Heart left ventricle (tissue), 16 donors: ENCODE measurements around the gene USP6NL. TPM values are rescaled to one million over a fixed set of nuclear protein-coding genes. Genes with fewer than 3 reads are reported as not detected.

Experiments
- ATAC-seq, 4 donors: fragments of 200-7000 bp; cut with Tn5 transposase; one replicate each; pipeline ENCODE4 v1.9.1; 2020 to 2022; ENCODE audit warnings: moderate library complexity in 4 of 4, mild to moderate bottlenecking in 3 of 4, moderate number of reproducible peaks in 1 of 4
- DNase-seq, 5 donors: peaks; one replicate each; pipeline ENCODE4 v3.0.0-alpha.2; 2020
- H3K27ac ChIP-seq, 12 donors: fragments of 200-600 bp; sonication (generic) in 4 of 12; one replicate each; pipeline versions ENCODE4 v1.5.0 to v1.8.0; 2016 to 2022; ENCODE audit warnings: mild to moderate bottlenecking in 2 of 12
- H3K27me3 ChIP-seq, 9 donors: fragments of 200-600 bp; sonication (generic) in 2 of 9; one replicate each; pipeline versions ENCODE4 v1.5.1 to v1.8.0; 2016 to 2022; ENCODE audit warnings: mild to moderate bottlenecking in 3 of 9
- H3K36me3 ChIP-seq, 9 donors: fragments of 200-600 bp; sonication (generic) in 2 of 9; one replicate each; pipeline versions ENCODE4 v1.5.0 to v1.8.0; 2018 to 2022; ENCODE audit warnings: mild to moderate bottlenecking in 2 of 9
- H3K4me1 ChIP-seq, 12 donors: fragments of 200-600 bp; sonication (generic) in 4 of 12; one replicate each; pipeline versions ENCODE4 v1.5.0 to v1.8.0; 2016 to 2022; ENCODE audit warnings: mild to moderate bottlenecking in 3 of 12
- H3K4me3 ChIP-seq, 12 donors: fragments of 200-600 bp; sonication (generic) in 4 of 12; one replicate each; pipeline versions ENCODE4 v1.5.0 to v1.8.0; 2017 to 2022; ENCODE audit warnings: mild to moderate bottlenecking in 9 of 12, moderate library complexity in 4 of 12
- H3K9me3 ChIP-seq, 12 donors: fragments of 200-600 bp; sonication (generic) in 4 of 12; one replicate each; pipeline versions ENCODE4 v1.5.0 to v1.8.0; 2016 to 2022; ENCODE audit warnings: mild to moderate bottlenecking in 1 of 12
- POLR2A ChIP-seq, 2 donors: fragments of 450-650 bp; IDR thresholded peaks; one replicate each; pipeline ENCODE4 v1.6.1; 2017; ENCODE audit warnings: antibody characterized with exemption in 2 of 2, mild to moderate bottlenecking in 2 of 2, moderate library complexity in 2 of 2
- WGBS, 4 donors: extraction: QIAGEN DNeasy Blood & Tissue Kit in 2 of 4; methylation state at CpG; one replicate each; pipeline versions ENCODE4 v1.1.5 to v1.1.7; 2013 to 2018; 5-methylcytosine and 5-hydroxymethylcytosine counted together
- intact Hi-C, 10 donors: fragments of 100-400 bp; cut with DNase I; formaldehyde crosslinking; loops; one replicate each; pipeline versions ENCODE4 v1.11.1 to v1.14.2; 2022
- polyA plus RNA-seq, 2 donors: library from polyadenylated mRNA; stranded (reverse); fragments of 200-250 nt; gene quantifications; one replicate each; pipeline ENCODE4 v1.2.3, GENCODE V29; 2013
- total RNA-seq, 9 donors: library from RNA; depleted of rRNA in 2 of 9; stranded (reverse); fragments of >200 nt in 2 of 9; fragmentation: NEBNext Ultra II Directional in 3 of 9; extraction: Animal tissue kit (Norgen Biotek cat#: 25700) in 3 of 9; gene quantifications; one replicate each; pipeline versions ENCODE4 v1.1.0 to v1.2.4, GENCODE V29; 2016 to 2023
- TF ChIP-seq, protein P1 (sequence below), 12 donors: fragments of 200-600 bp; sonication (generic) in 4 of 12; IDR thresholded peaks; one replicate each; pipeline versions ENCODE4 v1.5.0 to v1.8.0; 2018 to 2022; ENCODE audit warnings: antibody characterized with exemption in 12 of 12, mild to moderate bottlenecking in 5 of 12
- donor health status: ischemic (EF 13 %, LVEDD 7.1; RV severe dilation, severe dysfunction).
- donor health status: healthy with polysubstance abuse.
- donor health status: DM: no; HTN: yes; CAD: no.
- donor health status: DM: no; HTN: no; CAD: no.
- donor health status: ischemic (EF 25% LVEDD 6.9; RV normal size, moderate dysfunction).
- donor health status: ischemic (EF 25% LVEDD 5.7; RV mildly dilated, moderate dysfunction).
- donor health status: healthy.
- donor health status: DM: yes; HTN: yes; CAD: no.
- donor health status: ischemic (EF 35%, LVEDD 5.7; RV mildly dilated, moderate dysfunction).
- donor health status: nonischemic (EF 11% LVEDD 7.7; RV severe dilation, severe dysfunction).
- donor health status: DM: yes; HTN: yes; CAD: no.
- donor health status: PGD.
- donor health status: ischemic (EF 29% LVEDD 5.4; RV normal size, mild dysfunction).
- donor health status: nonischemic (EF 23%, LVEDD 6.1; RV moderate dilation, normal function).

The USP6NL gene
- total and polyA plus RNA-seq, 11 donors, result 1.3 to 12.2 (median 9.6) TPM

DNA sequence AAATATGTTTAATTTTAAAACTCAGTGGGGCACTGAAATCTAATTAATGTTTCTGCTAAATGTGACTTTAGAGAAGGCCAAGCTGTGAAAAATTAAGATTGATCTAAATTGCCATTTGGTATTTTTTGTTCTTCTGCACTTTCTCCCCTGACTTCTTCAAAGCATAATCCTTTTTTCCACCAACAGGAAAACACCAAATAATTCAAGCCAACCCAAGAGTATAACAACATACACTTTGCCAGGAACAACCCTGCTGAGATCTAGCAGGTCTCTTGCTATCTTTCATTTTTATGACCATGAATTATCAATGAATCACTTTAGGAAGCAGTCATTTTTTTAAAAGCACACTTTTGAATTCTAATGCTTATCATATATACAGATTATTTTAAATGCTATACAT, 100.1 kb downstream of the USP6NL start:
- TF ChIP-seq POLR2A (IDR thresholded peaks at IDR 0.05), result no peak
- TF ChIP-seq, protein P1, sequence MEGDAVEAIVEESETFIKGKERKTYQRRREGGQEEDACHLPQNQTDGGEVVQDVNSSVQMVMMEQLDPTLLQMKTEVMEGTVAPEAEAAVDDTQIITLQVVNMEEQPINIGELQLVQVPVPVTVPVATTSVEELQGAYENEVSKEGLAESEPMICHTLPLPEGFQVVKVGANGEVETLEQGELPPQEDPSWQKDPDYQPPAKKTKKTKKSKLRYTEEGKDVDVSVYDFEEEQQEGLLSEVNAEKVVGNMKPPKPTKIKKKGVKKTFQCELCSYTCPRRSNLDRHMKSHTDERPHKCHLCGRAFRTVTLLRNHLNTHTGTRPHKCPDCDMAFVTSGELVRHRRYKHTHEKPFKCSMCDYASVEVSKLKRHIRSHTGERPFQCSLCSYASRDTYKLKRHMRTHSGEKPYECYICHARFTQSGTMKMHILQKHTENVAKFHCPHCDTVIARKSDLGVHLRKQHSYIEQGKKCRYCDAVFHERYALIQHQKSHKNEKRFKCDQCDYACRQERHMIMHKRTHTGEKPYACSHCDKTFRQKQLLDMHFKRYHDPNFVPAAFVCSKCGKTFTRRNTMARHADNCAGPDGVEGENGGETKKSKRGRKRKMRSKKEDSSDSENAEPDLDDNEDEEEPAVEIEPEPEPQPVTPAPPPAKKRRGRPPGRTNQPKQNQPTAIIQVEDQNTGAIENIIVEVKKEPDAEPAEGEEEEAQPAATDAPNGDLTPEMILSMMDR (IDR thresholded peaks at IDR 0.05), result no peak
- intact Hi-C loops, result loop anchor here in 1 of 10 donors (5.0 kb wide), 1 partner anchor 231 kb away; the partner anchor contains the start of gene ECHDC3
- no peak for DNase-seq
- no peak overlapping the region for H3K27ac ChIP-seq
- no peaks in the 10 kb centered on the region for H3K9me3 ChIP-seq
- H3K4me3 ChIP-seq, result no peak overlapping the region
- no peak for ATAC-seq
- H3K36me3 ChIP-seq, result peaks cover 0 to 20% (median 5%) of the 10 kb centered on the region in 9 donors
- peaks cover 0 to 15% (median 4%) of the 10 kb centered on the region in 12 donors for H3K4me1 ChIP-seq
- H3K27me3 ChIP-seq, result no peaks in the 10 kb centered on the region

DNA sequence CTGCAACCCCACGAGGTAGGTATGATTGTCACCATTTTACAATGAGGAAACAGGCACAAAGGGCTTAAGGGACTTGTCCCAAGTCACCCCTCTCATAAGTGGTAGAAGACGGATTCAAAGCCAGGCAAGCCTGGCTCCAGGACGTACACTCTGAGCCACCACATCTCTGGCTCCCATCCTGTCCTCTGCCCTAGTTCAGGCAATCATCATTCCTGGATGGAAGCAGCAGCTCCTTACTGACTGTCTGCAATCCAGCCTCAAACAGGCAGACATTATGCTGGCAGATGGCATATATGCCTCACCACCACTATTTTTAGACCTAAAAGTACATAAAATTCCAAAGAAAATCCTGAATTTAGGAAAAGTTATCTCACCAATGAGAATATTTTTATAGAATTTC, 100.7 kb downstream of the USP6NL start:
- peak in 2 of 4 donors; percentile 32 to 72 for ATAC-seq
- intact Hi-C loops, result loop anchor here in 1 of 10 donors (5.0 kb wide), 1 partner anchor 232 kb away; the partner anchor contains the start of gene ECHDC3
- no peak for DNase-seq
- Histone ChIP-seq H3K9me3 (no peaks in the 10 kb centered on the region), H3K36me3 (peaks cover 0 to 20% (median 5%) of the 10 kb centered on the region in 9 donors), H3K27ac (no peak overlapping the region), H3K4me1 (peaks cover 0 to 10% (median 2%) of the 10 kb centered on the region in 12 donors), H3K27me3 (no peaks in the 10 kb centered on the region), H3K4me3 (no peak overlapping the region)
- TF ChIP-seq, protein P1 (IDR thresholded peaks at IDR 0.05), result no peak
- TF ChIP-seq POLR2A (IDR thresholded peaks at IDR 0.05), result no peak
- WGBS, 4 donors, result 41 to 64% (median 58%) methylated on average over 3 of the region's 3 CpGs

GRCh38 chr10:11510281-11510680, 101.2 kb downstream of the USP6NL start:
- H3K4me3 ChIP-seq, result no peak overlapping the region
- TF ChIP-seq POLR2A (IDR thresholded peaks at IDR 0.05), result no peak
- TF ChIP-seq, protein P1 (IDR thresholded peaks at IDR 0.05), result no peak
- intact Hi-C loops, result loop anchor here in 1 of 10 donors (5.0 kb wide), 1 partner anchor 232 kb away; the partner anchor contains the start of gene ECHDC3
- H3K4me1 ChIP-seq, result peaks cover 0 to 6% (median under 1%) of the 10 kb centered on the region in 12 donors
- DNase-seq, result no peak
- 94 to 97% (median 95%) methylated on average over 5 of the region's 5 CpGs for WGBS, 4 donors
- no peak for ATAC-seq
- no peak overlapping the region for H3K27ac ChIP-seq
- no peaks in the 10 kb centered on the region for H3K9me3 ChIP-seq
- H3K36me3 ChIP-seq, result peaks cover 0 to 20% (median 5%) of the 10 kb centered on the region in 9 donors
- no peaks in the 10 kb centered on the region for H3K27me3 ChIP-seq

DNA sequence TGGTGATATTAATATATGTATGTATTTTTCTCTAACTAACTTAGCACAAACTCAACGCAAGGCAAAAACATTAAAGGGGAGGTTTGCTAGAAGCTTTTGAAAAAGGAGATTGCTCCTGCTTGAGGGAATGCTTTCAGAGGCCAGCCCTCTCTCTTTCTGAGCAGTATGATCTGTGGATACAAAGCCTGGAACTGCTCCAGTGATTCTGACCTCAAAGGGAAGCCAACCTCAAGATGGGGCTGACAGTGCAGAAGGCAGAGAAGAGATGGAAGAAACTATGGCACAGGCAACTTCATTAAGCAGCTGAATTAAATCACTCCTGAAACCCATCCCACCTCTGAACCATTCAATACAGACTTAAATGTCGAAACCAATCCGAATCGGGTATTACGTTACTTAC, 102.4 kb downstream of the USP6NL start:
- H3K4me3 ChIP-seq, result no peak overlapping the region
- peaks cover 0 to 6% (median 0%) of the 10 kb centered on the region in 12 donors for H3K4me1 ChIP-seq
- no peaks in the 10 kb centered on the region for H3K9me3 ChIP-seq
- DNase-seq (no peak), ATAC-seq (no peak)
- peaks cover 0 to 20% (median 5%) of the 10 kb centered on the region in 9 donors for H3K36me3 ChIP-seq
- TF ChIP-seq, protein P1 (IDR thresholded peaks at IDR 0.05), result no peak
- intact Hi-C loops, result no loop called here
- H3K27me3 ChIP-seq, result no peaks in the 10 kb centered on the region
- H3K27ac ChIP-seq, result no peak overlapping the region
- 96 to 98% (median 96%) methylated on average over 5 of the region's 5 CpGs for WGBS, 4 donors
